K562 (cell line): ENCODE data around the gene PCDHGB2. TPM values are rescaled to one million over a fixed set of nuclear protein-coding genes. Genes with fewer than 3 reads are reported as not detected.
"Not testable (repeated sequence)": the region's sequence is repeated elsewhere in the genome, so short reads cannot be mapped to it uniquely, and the experiment has no call there.

Source experiments
- ATAC-seq: fragments of 200-7000 bp; cut with Tn5 transposase; 3 replicates; pipeline ENCODE4 v1.9.1; 2020; ENCODE audit warnings: moderate library complexity
- BruUV-seq: library from RNA; stranded (reverse); fragments of 400-500 nt; replicated peaks from 2 replicates; lab custom pipeline; 2021; lab: Mats Ljungman, UMichigan
- CTCF ChIA-PET: fragments of 300-600 bp; formaldehyde crosslinking; extraction: SDS; loops from one replicate; lab custom pipeline; 2021; ENCODE audit warnings: low intra/inter-chr PET ratio; lab: Yijun Ruan, JAX
- POLR2A ChIA-PET: fragments of 300-600, 350-650 bp; sonication (Branson Sonifier 250); formaldehyde crosslinking; extraction: SDS; loops from one replicate; lab custom pipeline; 2021; ENCODE audit warnings: antibody characterized with exemption, inconsistent platforms; lab: Yijun Ruan, JAX
- DNase-seq, 4 experiments: peaks; one replicate each; pipeline versions ENCODE4 v3.0.0 to v3.0.0-alpha.2; 2011 to 2018; ENCODE audit warnings: low spot score in 3 of 4, mixed read lengths in 3 of 4; ENCODE audit errors: extremely low read depth in 1 of 4
- FAIRE-seq: peaks from 2 replicates; lab custom pipeline; 2011; peaks lifted over from hg19 to GRCh38; lab: Jason Lieb, UNC
- H2AFZ ChIP-seq: 2 replicates; pipeline ENCODE4 v1.6.0; 2011; ENCODE audit warnings: low read depth, low read length, control low read depth, inconsistent platforms
- H3K27ac ChIP-seq: fragments of 200-600 bp; 3 replicates; pipeline ENCODE4 v1.8.0; 2011; ENCODE audit warnings: low read depth, mild to moderate bottlenecking, control low read depth, inconsistent platforms, low read length, moderate library complexity, mixed read lengths; ENCODE audit errors: extremely low read depth
- H3K27me3 ChIP-seq, 2 experiments: fragments of 300-600 bp in 1 of 2; 2 replicates in 1 of 2; 3 replicates in 1 of 2; pipeline versions ENCODE4 v1.6.0 to v1.8.0; 2011; ENCODE audit warnings: inconsistent platforms in 2 of 2, low read length in 2 of 2, mild to moderate bottlenecking in 1 of 2, mixed read lengths in 1 of 2, moderate library complexity in 1 of 2; ENCODE audit not compliant: control insufficient read depth in 2 of 2, insufficient read depth in 2 of 2
- H3K36me3 ChIP-seq: fragments of 300-600 bp; 3 replicates; pipeline ENCODE4 v1.8.0; 2011; ENCODE audit warnings: mild to moderate bottlenecking, low read length, inconsistent platforms; ENCODE audit not compliant: control insufficient read depth, insufficient read depth
- H3K4me1 ChIP-seq, 2 experiments: fragments of 200-600 bp in 1 of 2; replicated peaks in 1 of 2; 2 replicates in 1 of 2; 3 replicates in 1 of 2; pipeline versions ENCODE4 v1.5.1 to v1.8.0; 2011; ENCODE audit warnings: inconsistent platforms in 2 of 2, low read length in 2 of 2, mild to moderate bottlenecking in 1 of 2, mixed read lengths in 1 of 2, moderate library complexity in 1 of 2; ENCODE audit not compliant: control insufficient read depth in 2 of 2, insufficient read depth in 2 of 2
- H3K4me2 ChIP-seq: 2 replicates; pipeline ENCODE4 v1.6.1; 2011; ENCODE audit warnings: low read length, control low read depth, inconsistent platforms, mixed read lengths; ENCODE audit not compliant: insufficient read depth
- H3K4me3 ChIP-seq: fragments of 200-600 bp; sonication (generic), shearing (Covaris generic); 2 replicates; pipeline ENCODE4 v1.5.1; 2016; ENCODE audit warnings: control low read depth, inconsistent platforms
- H3K79me2 ChIP-seq: fragments of 200-600 bp; 3 replicates; pipeline ENCODE4 v1.8.0; 2011; ENCODE audit warnings: low read length, inconsistent platforms; ENCODE audit not compliant: control insufficient read depth, insufficient read depth
- H3K9ac ChIP-seq, 2 experiments: 2 replicates each; pipeline versions ENCODE4 v1.6.0 to v1.6.1; 2011; ENCODE audit warnings: low read depth in 2 of 2, low read length in 2 of 2, control low read depth in 1 of 2, inconsistent platforms in 1 of 2, mild to moderate bottlenecking in 1 of 2, mixed read lengths in 1 of 2; ENCODE audit not compliant: insufficient read depth in 1 of 2
- H3K9me1 ChIP-seq: one replicate; pipeline ENCODE4 v1.6.0; 2011; ENCODE audit warnings: inconsistent platforms, mild to moderate bottlenecking, low read length, moderate library complexity; ENCODE audit not compliant: control insufficient read depth, insufficient read depth
- H3K9me3 ChIP-seq: replicated peaks from 2 replicates; pipeline ENCODE4 v1.5.1; 2011; ENCODE audit warnings: low read depth, low read length, inconsistent platforms; ENCODE audit not compliant: control insufficient read depth, insufficient read depth
- H4K20me1 ChIP-seq: replicated peaks from 2 replicates; pipeline ENCODE4 v1.6.1; 2011; ENCODE audit warnings: low read length, inconsistent platforms, mixed read lengths; ENCODE audit not compliant: control insufficient read depth, insufficient read depth
- CTCF ChIP-seq, 3 experiments: IDR thresholded peaks in 2 of 3; conservative IDR thresholded peaks in 1 of 3; 2 replicates each; pipeline ENCODE4 v1.5.1; 2011 to 2012; ENCODE audit warnings: low read length in 3 of 3, mild to moderate bottlenecking in 3 of 3, control low read depth in 2 of 3, improper control_type of control experiment in 1 of 3, inconsistent platforms in 1 of 3, low read depth in 1 of 3, mixed read lengths in 1 of 3, moderate library complexity in 1 of 3; ENCODE audit not compliant: insufficient read depth in 2 of 3
- CTCFL ChIP-seq: IDR thresholded peaks from 2 replicates; pipeline ENCODE4 v1.6.1; 2011; ENCODE audit warnings: borderline replicate concordance, low read depth, mild to moderate bottlenecking, moderate library complexity, low read length; ENCODE audit not compliant: insufficient read depth, poor library complexity, severe bottlenecking
- PKNOX1 ChIP-seq: fragments of 450-650 bp; IDR thresholded peaks from 2 replicates; pipeline ENCODE4 v1.6.1; 2016
- RHOXF2B ChIP-seq: fragments of 250-450 bp; sonication (Bioruptor Pico); conservative IDR thresholded peaks from 2 replicates; pipeline ENCODE4 v1.5.1; 2021
- WGBS: fragments of 100-300 bp; shearing (Covaris generic); methylation state at CpG from one replicate; pipeline ENCODE4 v1.1.6; 2016; ENCODE audit warnings: low coverage, mixed read lengths; ENCODE audit not compliant: insufficient coverage; ENCODE audit errors: missing lambda C conversion rate; 5-methylcytosine and 5-hydroxymethylcytosine counted together
- in situ Hi-C: fragments of 300-500 bp; cut with MboI; formaldehyde crosslinking; loops from 4 replicates; pipeline ENCODE4 v1.15.0; 2018; ENCODE audit warnings: inconsistent platforms, mixed read lengths
- intact Hi-C: fragments of 100-400 bp; cut with micrococcal nuclease; formaldehyde crosslinking; loops from 2 replicates; pipeline ENCODE4 v1.14.2; 2022
- polyA plus RNA-seq, 8 experiments: library from polyadenylated mRNA; depleted of rRNA in 4 of 8; stranded (reverse) in 5 of 8; unstranded in 3 of 8; fragments of >200 nt; fragmentation: Nextera tagmentation in 2 of 8; fragmentation: Illumina TruSeq in 1 of 8; extraction: Ambion mirVana in 2 of 8; extraction: Trizol in 1 of 8; gene quantifications; 2 replicates each; pipeline versions ENCODE4 v1.2.1 to v1.2.3, GENCODE V29; 2011 to 2014; ENCODE audit warnings: inconsistent platforms in 1 of 8, missing spikeins in 1 of 8
- total RNA-seq, 7 experiments: library from RNA; depleted of rRNA in 6 of 7; stranded (reverse); fragments of >200 nt in 6 of 7; fragmentation: Illumina TruSeq in 2 of 7; extraction: Trizol in 2 of 7; gene quantifications; 2 replicates each; pipeline versions ENCODE4 v1.2.1 to v1.2.3, GENCODE V29; 2011 to 2021; ENCODE audit warnings: low replicate concordance in 1 of 7

PCDHGB2 gene
- total and polyA plus RNA-seq, 9 of the 15 experiments (the other 6 are each of a cell fraction or from before 2014, with no cell fraction given) = 0.06 to 0.54 (median 0.29) TPM; not detected in 1

GRCh38 chr5:141374627-141375026 lies 14.8 kb downstream of the PCDHGB2 start:
- intact Hi-C loops = loop anchor here (5.0 kb wide), 1 partner anchor 47 kb away; no protein-coding TSS in a partner anchor
- FAIRE-seq = no peak

GRCh38 chr5:141375444-141376155 lies 15.8 kb downstream of the PCDHGB2 start:
- POLR2A ChIA-PET, H2AFZ ChIP-seq, H3K9ac ChIP-seq, CTCF ChIA-PET, intact Hi-C loops, in situ Hi-C loops, H3K36me3 ChIP-seq: not testable (repeated sequence)
- DNase-seq = peak in 1 of 4 experiments; percentile 30
- peak; percentile 72; the same call in 2 of the 3 replicates for ATAC-seq
- WGBS = 28% methylated on average over 23 of the region's 48 CpGs
- TF ChIP-seq CTCFL (peak; percentile 40), CTCF (IDR thresholded peaks at IDR 0.05 in 2 of 3, conservative IDR thresholded peaks at IDR 0.05 in 1 of 3; ENCODE audit: insufficient read depth in 2 of 3, low read depth in 1 of 3, low read length in 3 of 3) (peak; percentile 8 to 37 (median 35); a peak in 3 of 6 replicates), PKNOX1 (peak; percentile 55)
- TF ChIP-seq, all 486 proteins: peak for 3; not testable (repeated sequence) for 483
- not testable (repeated sequence) for H3K9me1 ChIP-seq, H3K4me2 ChIP-seq, BruUV-seq, H3K4me3 ChIP-seq, FAIRE-seq, H3K27ac ChIP-seq, H3K9me3 ChIP-seq, H4K20me1 ChIP-seq, H3K79me2 ChIP-seq, H3K4me1 ChIP-seq
- H3K27me3 ChIP-seq = peaks cover 4 to 32% of the 10 kb centered on the region in 2 experiments; a peak in 4 of 5 replicates

More at GRCh38 chr5:141374627-141375026, 14.8 kb downstream of the PCDHGB2 start:
- H3K79me2 ChIP-seq = no peaks in the 10 kb centered on the region
- ATAC-seq = no peak
- in situ Hi-C loops = no loop called here
- WGBS = 6% methylated on average over 14 of the region's 14 CpGs
- H3K27me3 ChIP-seq = peaks cover 4 to 38% of the 10 kb centered on the region in 2 experiments; a peak in 4 of 5 replicates
- no peak overlapping the region for H3K9ac ChIP-seq
- no peaks in the 10 kb centered on the region for H4K20me1 ChIP-seq
- no peaks in the 10 kb centered on the region for H3K9me1 ChIP-seq
- no peak for DNase-seq
- no peak overlapping the region for H3K27ac ChIP-seq
- H2AFZ ChIP-seq = no peak overlapping the region
- no peak overlapping the region for H3K4me2 ChIP-seq
- no peak overlapping the region for H3K4me3 ChIP-seq
- ChIA-PET POLR2A (interaction anchor here (0.6 kb wide), 1 partner anchor 206 kb away, joined by 5 read pairs; no protein-coding TSS in a partner anchor), CTCF (interaction anchor here (1.3 kb wide), 1 partner anchor 140 kb away, joined by 3 read pairs; no protein-coding TSS in a partner anchor)
- peaks cover 0 to 7% of the 10 kb centered on the region in 2 experiments; a peak in 1 of 5 replicates for H3K4me1 ChIP-seq
- no peaks in the 10 kb centered on the region for H3K9me3 ChIP-seq
- TF ChIP-seq RHOXF2B (CRISPR knock-in tag) = no peak
- no TSS peak for BruUV-seq
- H3K36me3 ChIP-seq = no peaks in the 10 kb centered on the region
